Islet precursor cell (in vitro differentiated cells): Measurements from ENCODE around the gene TCF15.

ENCODE experiments used
- DNase-seq: peaks from one replicate; pipeline ENCODE4 v3.0.0-alpha.2; 2018

Gene TCF15

GRCh38 chr20:576156-576555 is 34.0 kb downstream of the TCF15 start:
- DNase-seq: no peak

DNA sequence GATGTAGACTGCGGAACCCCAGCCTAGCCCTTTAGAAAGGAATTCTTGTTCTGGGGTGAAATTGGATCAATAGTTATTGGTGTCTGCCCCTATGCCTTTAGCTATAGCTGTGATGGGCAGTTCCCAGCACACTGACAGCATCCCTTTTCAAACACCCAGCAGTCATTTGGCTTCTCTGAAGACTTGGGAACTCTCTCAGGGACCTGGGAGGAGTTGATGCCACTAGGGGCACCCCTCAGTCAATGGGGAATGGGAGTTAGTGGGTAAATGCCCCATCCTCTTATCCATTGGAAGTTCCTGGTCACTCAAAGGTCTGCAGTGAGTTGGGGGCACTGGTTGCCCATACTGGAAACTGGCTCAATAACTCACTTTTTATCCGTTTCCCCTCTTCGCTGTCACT is 34.9 kb downstream of the TCF15 start:
- no peak for DNase-seq

GRCh38 chr20:574297-574942 is 35.7 kb downstream of the TCF15 start:
- DNase-seq: peak; percentile 71

GRCh38 chr20:573414-574296 is 36.5 kb downstream of the TCF15 start:
- peak; percentile 87 for DNase-seq

DNA sequence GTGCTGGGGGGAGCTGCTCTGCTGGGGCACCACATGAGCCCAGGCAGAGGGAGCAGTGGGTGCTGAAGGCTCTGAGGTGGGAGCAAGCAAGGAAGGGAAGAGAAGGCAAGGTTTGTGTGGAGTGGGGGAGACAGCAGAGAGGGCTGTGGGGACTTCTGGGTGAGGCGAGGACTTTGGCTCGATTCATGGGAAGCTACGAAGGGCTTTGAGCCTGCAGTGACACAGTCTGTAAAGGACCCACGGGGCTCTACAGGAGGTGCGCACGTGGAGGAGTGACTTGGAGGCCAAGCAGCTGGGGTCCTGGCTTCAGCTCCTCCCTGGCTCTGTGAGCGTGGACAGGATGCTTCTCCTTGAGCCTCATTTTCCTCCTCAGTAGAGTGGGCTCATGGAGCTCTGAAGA is 37.4 kb downstream of the TCF15 start:
- DNase-seq: no peak

GRCh38 chr20:571754-572441 is 38.2 kb downstream of the TCF15 start:
- DNase-seq: peak; percentile 93

DNA sequence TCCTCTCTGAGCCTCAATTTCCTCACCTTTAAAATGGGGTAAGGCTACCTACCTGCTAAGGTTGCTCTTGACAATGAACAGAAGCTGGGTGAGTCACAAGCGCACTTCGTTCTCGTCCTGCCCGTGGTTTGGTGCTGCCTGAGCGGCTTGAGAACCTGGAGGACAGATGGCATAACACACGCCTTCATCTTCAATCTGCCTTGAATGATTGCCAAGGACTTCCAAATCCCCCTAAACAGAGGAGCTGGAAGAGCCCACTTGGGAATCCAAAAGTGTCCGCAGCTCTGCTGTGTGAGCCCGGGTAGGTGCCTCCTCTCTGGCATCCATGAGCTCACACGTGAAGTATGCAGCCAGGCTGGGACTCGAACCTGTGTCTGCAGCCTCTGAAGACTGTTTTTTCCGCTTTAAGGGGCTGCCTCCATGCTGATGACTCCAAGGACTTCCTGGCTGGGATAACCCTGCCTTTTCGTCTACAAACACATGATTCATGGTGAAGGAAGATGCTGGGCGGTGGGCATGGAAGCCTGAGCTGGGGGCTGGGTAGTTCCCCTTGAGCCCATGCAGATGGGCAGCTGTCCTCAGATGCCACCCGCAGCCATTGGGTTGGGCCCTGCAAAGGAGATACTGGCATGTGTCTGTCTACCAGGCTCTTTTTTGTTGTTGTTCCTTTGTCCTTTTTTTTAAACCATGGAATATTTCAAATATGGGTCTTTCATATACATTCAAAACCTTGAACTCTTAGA is 41.3 kb downstream of the TCF15 start:
- peak; percentile 74 for DNase-seq

- DNase-seq: no peak
Observed at GRCh38 chr20:568097-568652, 41.9 kb downstream of the TCF15 start.

GRCh38 chr20:564192-564591 is 45.9 kb downstream of the TCF15 start:
- DNase-seq: no peak

DNA sequence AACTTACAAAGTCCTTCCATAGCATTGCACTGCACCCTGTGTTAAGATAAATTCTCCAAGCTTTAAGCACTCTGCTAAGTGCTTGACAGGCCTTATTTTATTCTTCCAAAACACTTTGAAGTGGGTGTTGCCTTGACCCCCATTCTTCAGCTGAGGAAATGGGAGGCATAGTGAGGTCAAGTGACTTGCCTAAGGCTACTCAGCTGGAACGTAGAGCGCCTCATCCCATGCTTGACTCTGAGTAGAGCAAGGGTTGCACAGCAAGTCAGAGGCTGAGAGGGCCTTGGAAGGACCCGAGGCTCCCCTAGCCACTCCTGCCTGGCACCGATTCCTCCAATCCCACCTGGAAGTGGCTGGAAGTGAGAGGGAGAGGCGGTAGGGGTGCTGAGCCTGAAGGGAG is 46.9 kb downstream of the TCF15 start:
- DNase-seq: no peak

DNA sequence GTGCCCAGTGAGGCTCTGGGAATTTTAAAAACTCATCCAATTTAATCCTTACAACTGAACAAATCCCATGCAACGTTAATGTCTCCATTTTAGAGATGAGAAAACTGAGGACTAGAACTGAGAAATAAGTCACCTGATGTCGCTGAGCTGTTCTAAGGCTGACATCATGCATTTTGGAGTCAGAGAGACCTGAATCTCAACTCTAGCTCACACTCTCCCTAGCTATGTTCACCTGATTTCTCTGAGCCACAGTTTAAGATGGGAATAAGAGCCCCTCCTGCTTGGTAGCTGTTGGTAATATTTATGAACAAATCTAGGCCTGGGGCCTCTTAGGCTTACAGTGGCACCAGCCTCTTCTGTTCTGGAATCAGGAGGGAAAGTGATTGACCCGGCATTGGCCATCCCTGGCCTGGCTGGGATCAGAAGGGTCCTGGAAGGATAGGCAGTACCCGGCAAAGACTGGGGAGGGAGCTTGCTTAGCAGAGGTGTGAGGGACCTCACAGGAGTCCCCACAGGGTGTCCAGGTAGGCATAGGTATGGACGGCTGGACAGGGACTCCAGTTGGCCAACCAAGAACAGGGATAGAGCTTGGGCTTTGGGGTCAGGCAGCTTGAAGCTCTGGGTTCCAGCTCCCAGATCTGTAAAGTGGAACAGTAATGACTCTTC is 47.7 kb downstream of the TCF15 start:
- no peak for DNase-seq

DNA sequence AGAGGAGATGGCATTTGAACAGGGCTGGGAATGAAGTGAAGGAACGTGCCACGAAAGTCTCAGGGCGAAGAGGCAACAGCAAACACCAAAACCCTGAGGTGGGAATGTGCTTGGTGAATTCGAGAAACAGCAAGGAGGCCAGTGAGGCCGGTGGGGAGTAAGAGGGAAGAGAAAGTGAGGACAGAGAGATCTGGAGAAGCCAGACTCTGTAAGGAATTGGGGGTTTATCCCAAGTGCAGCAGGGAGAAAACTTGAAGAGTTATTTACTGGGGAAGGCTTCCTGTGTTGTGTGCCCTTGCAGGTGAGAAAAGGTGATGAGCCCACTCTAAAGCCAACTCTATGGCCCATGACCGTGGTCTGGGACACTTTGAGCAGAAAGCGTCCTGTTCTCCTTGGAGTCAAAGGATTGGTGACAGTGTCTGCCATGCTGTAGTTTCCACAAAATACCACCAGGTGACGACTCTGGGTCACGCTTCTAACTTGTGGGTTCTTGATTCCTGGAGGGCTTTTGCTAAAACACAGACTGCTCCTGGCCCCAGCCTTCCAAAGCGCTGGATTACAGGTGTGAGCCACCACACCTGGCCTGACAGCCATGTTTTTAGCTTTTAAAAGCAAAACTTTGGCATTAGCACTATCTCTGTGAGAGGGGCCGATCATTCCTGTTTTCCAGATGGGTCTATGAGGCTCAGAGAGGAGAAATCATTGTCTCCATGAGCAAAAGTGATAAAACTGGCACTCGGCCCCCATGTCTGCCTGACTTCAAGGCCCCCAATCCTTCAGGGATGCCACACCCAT is 48.5 kb downstream of the TCF15 start:
- peak; percentile 89 for DNase-seq

DNA sequence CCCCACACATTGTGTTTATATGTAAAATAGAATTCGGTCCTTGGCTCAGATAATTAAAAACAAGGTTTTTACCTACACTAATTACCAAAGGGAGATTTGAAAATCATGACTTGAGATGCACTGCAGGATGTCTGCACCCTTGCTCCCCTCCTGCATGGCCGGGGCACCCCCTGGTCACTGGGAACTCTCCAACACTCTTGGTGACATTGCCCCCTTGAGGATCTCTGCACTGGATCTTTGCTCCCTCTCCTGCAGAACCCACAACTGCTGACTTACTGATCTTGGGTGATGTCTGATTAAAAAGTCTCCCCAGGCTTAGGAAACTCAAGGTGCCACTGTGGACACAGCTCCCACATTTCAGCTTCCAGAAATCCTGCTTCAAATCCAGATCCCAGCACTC is 49.4 kb downstream of the TCF15 start:
- DNase-seq: no peak

DNA sequence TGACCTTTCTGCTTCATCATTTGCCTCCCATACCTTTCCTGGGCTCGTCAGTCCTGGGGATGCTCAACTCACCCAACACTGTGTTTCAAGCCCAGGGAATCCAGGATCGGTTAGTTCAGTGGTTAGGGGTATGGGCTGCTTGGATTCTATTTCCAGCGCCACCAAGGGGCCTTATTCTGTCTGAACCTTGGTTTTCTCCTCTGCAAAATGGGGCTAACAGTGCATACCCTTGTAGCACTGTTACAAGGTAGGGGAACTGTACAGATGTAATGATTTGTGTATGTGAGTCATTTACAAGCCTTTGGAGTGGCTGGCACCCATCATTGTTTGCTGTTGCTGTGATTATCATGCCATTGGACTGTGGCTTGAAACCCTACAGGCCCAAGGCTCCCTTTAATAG is 52.0 kb downstream of the TCF15 start:
- DNase-seq: no peak

GRCh38 chr20:556984-557383 is 53.1 kb downstream of the TCF15 start:
- no peak for DNase-seq

GRCh38 chr20:555976-556385 is 54.1 kb downstream of the TCF15 start:
- DNase-seq: no peak
